C4-2B (cell line): ENCODE results near the gene CCER1.

Experiments
- ZFX ChIP-seq: fragments of 450-650 bp; IDR thresholded peaks from 2 replicates; pipeline ENCODE4 v1.6.1; 2017
- TF ChIP-seq, protein P1 (sequence below): fragments of 450-650 bp; conservative IDR thresholded peaks from 2 replicates; pipeline ENCODE4 v1.5.1; 2017; ENCODE audit warnings: mild to moderate bottlenecking

DNA sequence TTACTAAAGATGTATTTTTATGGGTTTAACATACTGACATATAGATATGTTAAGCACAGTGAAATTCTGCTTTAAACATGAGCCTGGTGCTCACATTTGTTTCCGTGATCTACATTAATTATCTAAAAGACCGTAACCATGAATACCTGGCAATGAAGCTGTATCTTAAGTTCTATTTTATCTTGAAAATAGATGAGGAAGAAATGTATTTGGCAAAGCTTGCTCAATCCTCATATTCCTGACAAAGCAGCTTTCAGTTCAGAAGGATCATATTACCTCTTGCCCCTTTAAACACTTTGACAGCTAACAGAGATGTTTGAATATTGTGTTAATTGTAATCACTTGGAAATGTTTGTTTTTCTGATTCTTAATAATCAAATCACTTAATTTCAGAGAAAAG is 40.0 kb upstream of the CCER1 start:
- TF ChIP-seq, protein P1, sequence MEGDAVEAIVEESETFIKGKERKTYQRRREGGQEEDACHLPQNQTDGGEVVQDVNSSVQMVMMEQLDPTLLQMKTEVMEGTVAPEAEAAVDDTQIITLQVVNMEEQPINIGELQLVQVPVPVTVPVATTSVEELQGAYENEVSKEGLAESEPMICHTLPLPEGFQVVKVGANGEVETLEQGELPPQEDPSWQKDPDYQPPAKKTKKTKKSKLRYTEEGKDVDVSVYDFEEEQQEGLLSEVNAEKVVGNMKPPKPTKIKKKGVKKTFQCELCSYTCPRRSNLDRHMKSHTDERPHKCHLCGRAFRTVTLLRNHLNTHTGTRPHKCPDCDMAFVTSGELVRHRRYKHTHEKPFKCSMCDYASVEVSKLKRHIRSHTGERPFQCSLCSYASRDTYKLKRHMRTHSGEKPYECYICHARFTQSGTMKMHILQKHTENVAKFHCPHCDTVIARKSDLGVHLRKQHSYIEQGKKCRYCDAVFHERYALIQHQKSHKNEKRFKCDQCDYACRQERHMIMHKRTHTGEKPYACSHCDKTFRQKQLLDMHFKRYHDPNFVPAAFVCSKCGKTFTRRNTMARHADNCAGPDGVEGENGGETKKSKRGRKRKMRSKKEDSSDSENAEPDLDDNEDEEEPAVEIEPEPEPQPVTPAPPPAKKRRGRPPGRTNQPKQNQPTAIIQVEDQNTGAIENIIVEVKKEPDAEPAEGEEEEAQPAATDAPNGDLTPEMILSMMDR = no peak
- TF ChIP-seq ZFX = no peak
